Measurements from ENCODE around the gene TBPL1.

Gene TBPL1

GRCh38 chr6:134020968-134021367 lies 67.9 kb downstream of the TBPL1 start:
- TF ChIP-seq EZH2phosphoT487 (IDR thresholded peaks at IDR 0.05; ENCODE audit: low read length), result no peak
- TF ChIP-seq EZH2 (optimal IDR thresholded peaks at IDR 0.05; ENCODE audit: low read depth, low read length), result no peak
- TF ChIP-seq CTCF (IDR thresholded peaks at IDR 0.05; ENCODE audit: low read length), result no peak
- no peak for DNase-seq
- H3K36me3 ChIP-seq (replicated peaks; ENCODE audit: insufficient read depth, low read length), result no peaks in the 10 kb centered on the region
- H3K27me3 ChIP-seq (replicated peaks; ENCODE audit: insufficient read depth, low read length), result no peaks in the 10 kb centered on the region
- no peaks in the 10 kb centered on the region for H3K79me2 ChIP-seq (ENCODE audit: low read length)
- H3K9ac ChIP-seq (ENCODE audit: low read length), result no peak overlapping the region
- H3K4me3 ChIP-seq (ENCODE audit: low read length), result no peak overlapping the region
- H3K27ac ChIP-seq (ENCODE audit: low read length), result no peak overlapping the region
- no peak overlapping the region for H2AFZ ChIP-seq (ENCODE audit: low read length)
- no peak overlapping the region for H3K4me2 ChIP-seq (ENCODE audit: low read depth, low read length)
- H3K4me1 ChIP-seq (ENCODE audit: low read length), result peaks cover 12% of the 10 kb centered on the region; the same call in 1 of the 2 replicates
- no peaks in the 10 kb centered on the region for H4K20me1 ChIP-seq (ENCODE audit: insufficient read depth, low read length)
- no peaks in the 10 kb centered on the region for H3K9me2 ChIP-seq (replicated peaks; ENCODE audit: insufficient read depth, low read length)
- H3K9me3 ChIP-seq (replicated peaks; ENCODE audit: insufficient read depth, low read length), result no peaks in the 10 kb centered on the region
- H3F3A ChIP-seq (ENCODE audit: insufficient read depth, low read length), result no peaks in the 10 kb centered on the region

- H3K9ac ChIP-seq (ENCODE audit: low read length), result no peak overlapping the region
- TF ChIP-seq CTCF (IDR thresholded peaks at IDR 0.05; ENCODE audit: low read length) (no peak), EZH2 (optimal IDR thresholded peaks at IDR 0.05; ENCODE audit: low read depth, low read length) (no peak), EZH2phosphoT487 (IDR thresholded peaks at IDR 0.05; ENCODE audit: low read length) (no peak)
- H4K20me1 ChIP-seq (ENCODE audit: insufficient read depth, low read length), result no peaks in the 10 kb centered on the region
- no peak for DNase-seq
- no peaks in the 10 kb centered on the region for H3F3A ChIP-seq (ENCODE audit: insufficient read depth, low read length)
- H3K9me3 ChIP-seq (replicated peaks; ENCODE audit: insufficient read depth, low read length), result no peaks in the 10 kb centered on the region
- H2AFZ ChIP-seq (ENCODE audit: low read length), result no peak overlapping the region
- H3K9me2 ChIP-seq (replicated peaks; ENCODE audit: insufficient read depth, low read length), result no peaks in the 10 kb centered on the region
- no peak overlapping the region for H3K4me3 ChIP-seq (ENCODE audit: low read length)
- no peaks in the 10 kb centered on the region for H3K79me2 ChIP-seq (ENCODE audit: low read length)
- H3K4me1 ChIP-seq (ENCODE audit: low read length), result peaks cover 12% of the 10 kb centered on the region; the same call in 1 of the 2 replicates
- no peaks in the 10 kb centered on the region for H3K36me3 ChIP-seq (replicated peaks; ENCODE audit: insufficient read depth, low read length)
- no peaks in the 10 kb centered on the region for H3K27me3 ChIP-seq (replicated peaks; ENCODE audit: insufficient read depth, low read length)
- no peak overlapping the region for H3K4me2 ChIP-seq (ENCODE audit: low read depth, low read length)
- no peak overlapping the region for H3K27ac ChIP-seq (ENCODE audit: low read length)
Measured at GRCh38 chr6:134021396-134022122, 68.5 kb downstream of the TBPL1 start.

GRCh38 chr6:134022650-134023049 lies 69.6 kb downstream of the TBPL1 start:
- no peaks in the 10 kb centered on the region for H3K36me3 ChIP-seq (replicated peaks; ENCODE audit: insufficient read depth, low read length)
- peaks cover 12% of the 10 kb centered on the region; the same call in 1 of the 2 replicates for H3K4me1 ChIP-seq (ENCODE audit: low read length)
- no peak overlapping the region for H2AFZ ChIP-seq (ENCODE audit: low read length)
- H3K79me2 ChIP-seq (ENCODE audit: low read length), result no peaks in the 10 kb centered on the region
- H3K4me2 ChIP-seq (ENCODE audit: low read depth, low read length), result no peak overlapping the region
- no peak overlapping the region for H3K9ac ChIP-seq (ENCODE audit: low read length)
- H3K4me3 ChIP-seq (ENCODE audit: low read length), result no peak overlapping the region
- H3K9me2 ChIP-seq (replicated peaks; ENCODE audit: insufficient read depth, low read length), result no peaks in the 10 kb centered on the region
- TF ChIP-seq EZH2phosphoT487 (IDR thresholded peaks at IDR 0.05; ENCODE audit: low read length) (no peak), CTCF (IDR thresholded peaks at IDR 0.05; ENCODE audit: low read length) (no peak), EZH2 (optimal IDR thresholded peaks at IDR 0.05; ENCODE audit: low read depth, low read length) (no peak)
- no peaks in the 10 kb centered on the region for H4K20me1 ChIP-seq (ENCODE audit: insufficient read depth, low read length)
- DNase-seq, result no peak
- H3F3A ChIP-seq (ENCODE audit: insufficient read depth, low read length), result no peaks in the 10 kb centered on the region
- H3K27ac ChIP-seq (ENCODE audit: low read length), result no peak overlapping the region
- no peaks in the 10 kb centered on the region for H3K27me3 ChIP-seq (replicated peaks; ENCODE audit: insufficient read depth, low read length)
- H3K9me3 ChIP-seq (replicated peaks; ENCODE audit: insufficient read depth, low read length), result no peaks in the 10 kb centered on the region
